Endothelial cell of umbilical vein (primary cell): Measurements from ENCODE around the gene BOLA2. TPM values are rescaled to one million over a fixed set of nuclear protein-coding genes. Genes with fewer than 3 reads are reported as not detected.
"Not testable (repeated sequence)": the region's sequence is repeated elsewhere in the genome, so short reads cannot be mapped to it uniquely, and the experiment has no call there.

Experiments
- BruUV-seq: library from RNA; stranded (reverse); fragments of 400-500 nt; replicated peaks from 2 replicates; lab custom pipeline; 2021; lab: Mats Ljungman, UMichigan
- CTCF ChIA-PET: fragments of 300-600, 350-600 bp; sonication (Branson Sonifier 250); formaldehyde crosslinking; loops from one replicate; lab custom pipeline; 2021; ENCODE audit warnings: antibody characterized with exemption, inconsistent platforms; lab: Charles Lee
- POLR2A ChIA-PET: fragments of 300-600, 350-600 bp; sonication (Branson Sonifier 250); formaldehyde crosslinking; loops from one replicate; lab custom pipeline; 2021; ENCODE audit warnings: antibody characterized with exemption, inconsistent platforms; lab: Charles Lee
- DNase-seq: peaks from one replicate; pipeline ENCODE4 v3.0.0-alpha.2; 2011; ENCODE audit warnings: low read depth, low spot score
- FAIRE-seq: peaks from 2 replicates; lab custom pipeline; 2011; peaks lifted over from hg19 to GRCh38; lab: Jason Lieb, UNC
- H2AFZ ChIP-seq: 2 replicates; pipeline ENCODE4 v1.6.0; 2012; ENCODE audit warnings: low read depth, low read length, control low read depth, inconsistent platforms
- H3K27ac ChIP-seq: 2 replicates; pipeline ENCODE4 v1.5.1; 2011; ENCODE audit warnings: low read depth, mild to moderate bottlenecking, control low read depth, low read length, moderate library complexity; ENCODE audit not compliant: insufficient read depth
- H3K27me3 ChIP-seq, 2 experiments: 2 replicates each; pipeline versions ENCODE4 v1.6.0 to v1.6.1; 2011; ENCODE audit warnings: low read length in 2 of 2, mixed read lengths in 1 of 2; ENCODE audit not compliant: control insufficient read depth in 2 of 2, insufficient read depth in 2 of 2
- H3K36me3 ChIP-seq, 2 experiments: 2 replicates in 1 of 2; 3 replicates in 1 of 2; pipeline ENCODE4 v1.5.1; 2011; ENCODE audit warnings: low read length in 2 of 2, mild to moderate bottlenecking in 1 of 2, moderate library complexity in 1 of 2; ENCODE audit not compliant: control insufficient read depth in 2 of 2, insufficient read depth in 2 of 2; ENCODE audit errors: extremely low read depth in 1 of 2
- H3K4me1 ChIP-seq: 3 replicates; pipeline ENCODE4 v1.5.1; 2011; ENCODE audit warnings: mild to moderate bottlenecking, low read length; ENCODE audit not compliant: control insufficient read depth, insufficient read depth; ENCODE audit errors: extremely low read depth
- H3K4me2 ChIP-seq: 2 replicates; pipeline ENCODE4 v1.6.1; 2011; ENCODE audit warnings: low read length, control low read depth, mixed read lengths; ENCODE audit not compliant: insufficient read depth
- H3K4me3 ChIP-seq, 3 experiments: fragments of 200-600 bp in 1 of 3; sonication (generic), shearing (Covaris generic) in 1 of 3; replicated peaks in 1 of 3; 2 replicates each; pipeline ENCODE4 v1.5.1; 2011 to 2016; ENCODE audit warnings: control low read depth in 3 of 3, low read length in 3 of 3, mild to moderate bottlenecking in 2 of 3, inconsistent platforms in 1 of 3, low read depth in 1 of 3, moderate library complexity in 1 of 3; ENCODE audit not compliant: insufficient read depth in 1 of 3
- H3K79me2 ChIP-seq: 2 replicates; pipeline ENCODE4 v1.6.0; 2012; ENCODE audit warnings: low read length, inconsistent platforms; ENCODE audit not compliant: control insufficient read depth, insufficient read depth
- H3K9ac ChIP-seq: replicated peaks from 2 replicates; pipeline ENCODE3; 2011; ENCODE audit warnings: low read length, control low read depth; ENCODE audit not compliant: insufficient read depth; ENCODE audit errors: extremely low read depth
- H3K9me1 ChIP-seq: replicated peaks from 3 replicates; pipeline ENCODE4 v1.6.0; 2011; ENCODE audit warnings: mild to moderate bottlenecking, low read length; ENCODE audit not compliant: control insufficient read depth, insufficient read depth; ENCODE audit errors: extremely low read depth
- H3K9me3 ChIP-seq: replicated peaks from 2 replicates; pipeline ENCODE4 v1.5.1; 2012; ENCODE audit warnings: low read length, inconsistent platforms; ENCODE audit not compliant: control insufficient read depth, insufficient read depth
- H4K20me1 ChIP-seq: replicated peaks from 2 replicates; pipeline ENCODE3; 2011; ENCODE audit warnings: mild to moderate bottlenecking, low read length; ENCODE audit not compliant: control insufficient read depth, insufficient read depth; ENCODE audit errors: extremely low read depth
- dilution Hi-C: fragments of 300-500 bp; cut with MboI; formaldehyde crosslinking; loops from one replicate; pipeline ENCODE4 v1.15.0; 2019; ENCODE audit warnings: low sequenced_read_pairs; ENCODE audit not compliant: extremely low pct_ligation_motif_present
- intact Hi-C: fragments of 100-400 bp; cut with micrococcal nuclease; formaldehyde crosslinking; loops from one replicate; pipeline ENCODE4 v1.10.0; 2022
- polyA plus RNA-seq, 4 experiments: library from polyadenylated mRNA; depleted of rRNA in 3 of 4; stranded (reverse) in 3 of 4; unstranded in 1 of 4; fragments of >200 nt; gene quantifications; 2 replicates each; pipeline versions ENCODE4 v1.2.1 to v1.2.3, GENCODE V29; 2011 to 2012; ENCODE audit warnings: missing spikeins in 1 of 4
- small RNA-seq: library from RNA; depleted of rRNA; stranded (forward); fragments of <200 nt; gene quantifications from one replicate; pipeline ENCODE3, GENCODE V24; 2012; ENCODE audit warnings: low replicate concordance, low read depth; ENCODE audit not compliant: insufficient read depth, insufficient read length
- total RNA-seq: library from RNA; stranded (reverse); gene quantifications from 2 replicates; pipeline ENCODE4 v1.2.3, GENCODE V29; 2021

Gene BOLA2
- total and polyA plus RNA-seq, 2 donors (not counting 3 experiments of a cell fraction or from before 2014, with no cell fraction given), result 7.4 to 34.6 TPM

DNA sequence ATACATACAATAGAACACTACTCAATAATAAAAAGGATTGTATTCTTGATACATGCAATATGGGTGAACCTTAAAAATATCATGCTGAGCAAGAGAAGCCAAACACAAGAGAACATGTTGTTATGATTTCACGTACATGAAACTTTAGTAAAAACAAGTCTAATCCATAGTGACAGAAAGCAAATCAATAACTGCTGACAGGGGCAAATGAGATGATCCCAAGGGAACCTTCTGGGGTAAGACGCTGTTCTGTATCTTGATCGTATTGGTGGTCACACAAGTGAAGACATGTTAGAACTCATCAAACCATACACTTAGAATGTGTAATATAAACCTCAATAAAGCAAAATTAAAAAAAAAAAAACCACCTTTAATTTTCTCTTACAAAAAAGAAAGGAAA lies 28.8 kb downstream of the BOLA2 start:
- H3K9me1 ChIP-seq, DNase-seq, CTCF ChIA-PET, H2AFZ ChIP-seq, FAIRE-seq, H3K9me3 ChIP-seq, H3K36me3 ChIP-seq, H3K27me3 ChIP-seq, H3K9ac ChIP-seq, POLR2A ChIA-PET, H3K4me2 ChIP-seq, intact Hi-C loops, H3K79me2 ChIP-seq, H4K20me1 ChIP-seq, H3K4me3 ChIP-seq, dilution Hi-C loops, H3K27ac ChIP-seq, BruUV-seq, H3K4me1 ChIP-seq: not testable (repeated sequence)

DNA sequence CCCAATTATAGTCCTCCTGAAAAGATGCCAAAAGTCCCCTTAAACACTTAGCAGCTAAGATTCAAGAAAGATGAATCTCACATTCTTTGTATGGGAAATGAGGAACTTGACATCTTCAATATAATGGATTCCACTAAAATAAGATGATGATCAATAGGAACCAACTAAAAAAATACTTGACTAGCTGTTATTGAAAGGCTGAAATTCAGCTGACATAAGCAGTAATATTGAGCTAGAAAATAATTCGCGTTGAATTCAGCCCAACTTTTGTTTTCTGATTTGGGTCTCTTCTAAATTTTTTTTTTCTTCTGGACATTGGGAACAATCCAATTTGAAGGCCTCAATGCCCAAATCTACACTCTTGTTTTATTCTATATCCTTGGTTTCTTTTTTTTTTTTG lies 30.6 kb downstream of the BOLA2 start:
- FAIRE-seq, BruUV-seq, H3K9me3 ChIP-seq, H3K36me3 ChIP-seq, CTCF ChIA-PET, H3K4me2 ChIP-seq, H3K4me3 ChIP-seq, H3K27me3 ChIP-seq, DNase-seq, H3K9me1 ChIP-seq, dilution Hi-C loops, H4K20me1 ChIP-seq, H3K4me1 ChIP-seq, intact Hi-C loops, H3K79me2 ChIP-seq, H3K9ac ChIP-seq, POLR2A ChIA-PET, H3K27ac ChIP-seq, H2AFZ ChIP-seq: not testable (repeated sequence)

DNA sequence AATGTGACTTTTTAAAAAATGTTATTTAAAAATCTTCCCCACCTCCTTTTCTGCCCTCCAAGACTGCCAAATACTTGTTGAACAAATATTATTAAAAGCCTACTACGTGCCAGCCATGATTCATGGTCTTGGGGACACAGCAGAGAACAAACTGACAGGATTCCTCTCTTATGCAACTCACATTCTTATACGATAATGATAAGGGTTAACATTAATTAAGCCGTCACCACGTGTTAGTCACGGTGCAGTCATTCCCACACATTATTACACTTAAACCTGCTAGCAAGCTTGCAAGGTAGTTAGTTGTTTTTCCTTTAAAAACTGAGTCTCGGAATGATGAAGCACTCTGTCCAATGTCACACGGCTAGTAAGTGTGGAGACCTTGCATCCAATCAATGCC lies 48.9 kb downstream of the BOLA2 start:
- DNase-seq, H3K79me2 ChIP-seq, H3K27ac ChIP-seq, POLR2A ChIA-PET, CTCF ChIA-PET, BruUV-seq, H3K4me3 ChIP-seq, H3K4me2 ChIP-seq, H3K27me3 ChIP-seq, H2AFZ ChIP-seq, dilution Hi-C loops, H3K9me3 ChIP-seq, H3K36me3 ChIP-seq, H3K9me1 ChIP-seq, FAIRE-seq, H3K9ac ChIP-seq, intact Hi-C loops, H4K20me1 ChIP-seq, H3K4me1 ChIP-seq: not testable (repeated sequence)

Small RNAs within 50 kb of the gene (small RNA-seq; reads per million reads assigned to genes)
- gene AC133555.2, result not detected

Other genes starting within 250 kb of the BOLA2 start
- 3.0 and 3.6 TPM in 2 replicates for gene NPIPB11, start 47.6 kb downstream of the BOLA2 start, total RNA-seq
- 3.0 and 3.4 TPM in 2 replicates for gene NPIPB11, start 47.6 kb downstream of the BOLA2 start, polyA plus RNA-seq
- gene SLX1B, start 182 bp upstream of the BOLA2 start, total RNA-seq, result 39.7 and 74.4 TPM in 2 replicates
- gene SLX1B, start 182 bp upstream of the BOLA2 start, polyA plus RNA-seq, result 44.4 and 83.7 TPM in 2 replicates
- 8.8 and 10.8 TPM in 2 replicates for gene SULT1A4, start 5.6 kb upstream of the BOLA2 start, total RNA-seq
- gene SULT1A4, start 5.6 kb upstream of the BOLA2 start, polyA plus RNA-seq, result 1.6 and 2.9 TPM in 2 replicates
- 73.5 and 75.8 TPM in 2 replicates for gene NPIPB12, start 52.1 kb upstream of the BOLA2 start, total RNA-seq
- gene NPIPB12, start 52.1 kb upstream of the BOLA2 start, polyA plus RNA-seq, result 41.7 and 44.7 TPM in 2 replicates
- not detected in 2 replicates for gene SPN, start 208.9 kb upstream of the BOLA2 start, total RNA-seq
- gene SPN, start 208.9 kb upstream of the BOLA2 start, polyA plus RNA-seq, result not detected in 2 replicates
- 0.28 and 0.44 TPM in 2 replicates for gene QPRT, start 224.8 kb upstream of the BOLA2 start, total RNA-seq
- gene QPRT, start 224.8 kb upstream of the BOLA2 start, polyA plus RNA-seq, result 0.40 and 0.41 TPM in 2 replicates